HG02943 (cell line): Measurements from ENCODE around the gene PFKL.
A peak's percentile ranks its signal among the peaks of the same experiment; 100 is the strongest.
"Not testable (repeated sequence)": the region's sequence is repeated elsewhere in the genome, so short reads cannot be mapped to it uniquely, and the experiment has no call there.

Experiments
- ATAC-seq: cut with Tn5 transposase; IDR thresholded peaks from one replicate; pipeline ENCODE4 v1.9.1; 2021; ENCODE audit warnings: mild to moderate bottlenecking, low read depth, moderate library complexity; ENCODE audit not compliant: unreplicated experiment

The PFKL gene

DNA sequence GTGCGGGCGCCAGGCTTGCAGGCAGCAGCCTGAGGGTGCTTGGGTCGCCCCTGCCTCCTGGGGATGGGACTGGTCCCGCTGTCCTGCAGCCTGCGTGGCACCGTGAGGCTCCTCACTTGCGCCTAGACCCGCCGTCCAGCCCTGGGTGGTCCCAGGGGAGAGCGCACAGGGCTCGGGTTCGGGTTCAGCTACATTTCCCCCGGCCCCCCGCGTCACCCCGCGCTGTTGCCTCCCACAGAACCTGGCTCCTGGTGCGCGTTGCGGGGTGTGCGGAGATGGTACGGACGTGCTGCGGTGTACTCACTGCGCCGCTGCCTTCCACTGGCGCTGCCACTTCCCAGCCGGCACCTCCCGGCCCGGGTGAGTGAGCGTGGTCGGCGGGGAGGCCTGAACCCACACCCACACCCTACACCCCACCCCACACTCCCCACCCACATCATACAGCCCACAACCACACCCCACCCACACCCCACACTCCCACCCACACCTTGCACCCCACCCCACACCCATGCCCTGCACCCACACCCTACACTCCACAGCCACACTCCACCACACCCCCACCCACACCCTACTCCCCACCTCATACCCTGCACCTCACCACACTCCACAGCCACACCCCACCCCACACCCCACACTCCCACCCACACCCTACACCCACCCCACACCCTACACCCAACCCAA is 6.2 kb upstream of the PFKL start:
- no peak for ATAC-seq

DNA sequence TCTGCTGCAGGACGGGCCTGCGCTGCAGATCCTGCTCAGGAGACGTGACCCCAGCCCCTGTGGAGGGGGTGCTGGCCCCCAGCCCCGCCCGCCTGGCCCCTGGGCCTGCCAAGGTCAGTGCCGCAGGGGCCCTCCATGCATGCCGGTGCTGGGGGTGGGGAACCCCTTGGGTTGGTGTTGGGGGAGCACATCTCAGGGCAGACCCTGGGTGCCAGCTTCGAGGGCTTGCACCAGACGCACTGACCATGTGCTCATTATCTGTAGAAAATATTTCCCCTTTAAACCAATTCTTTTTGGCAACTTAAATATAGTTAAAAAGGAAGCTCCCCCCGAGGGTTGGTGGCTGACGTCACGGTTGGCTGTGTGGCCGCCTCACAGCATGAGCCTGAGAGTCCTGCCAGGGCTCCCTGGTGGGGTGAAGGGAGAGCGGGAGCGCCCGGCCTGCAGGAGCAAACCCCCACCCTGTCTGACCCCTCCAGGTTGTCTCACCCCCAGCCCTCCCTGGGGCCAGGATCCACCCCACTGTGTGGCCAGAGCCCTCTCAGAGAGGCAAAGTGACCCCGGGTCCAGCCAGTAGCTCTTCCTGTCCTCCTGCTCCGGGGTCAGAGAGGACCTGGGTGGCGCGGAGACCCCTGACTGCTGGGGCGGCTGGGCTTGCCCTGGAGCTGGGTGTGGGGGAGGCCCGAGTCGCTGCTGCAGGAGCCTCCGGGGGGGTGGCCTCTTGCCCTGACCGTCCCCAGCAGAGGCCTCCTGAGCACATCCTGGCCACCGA is 5.3 kb upstream of the PFKL start:
- no peak for ATAC-seq

GRCh38 chr21:44295163-44295573 is 4.7 kb upstream of the PFKL start:
- ATAC-seq: no peak

DNA sequence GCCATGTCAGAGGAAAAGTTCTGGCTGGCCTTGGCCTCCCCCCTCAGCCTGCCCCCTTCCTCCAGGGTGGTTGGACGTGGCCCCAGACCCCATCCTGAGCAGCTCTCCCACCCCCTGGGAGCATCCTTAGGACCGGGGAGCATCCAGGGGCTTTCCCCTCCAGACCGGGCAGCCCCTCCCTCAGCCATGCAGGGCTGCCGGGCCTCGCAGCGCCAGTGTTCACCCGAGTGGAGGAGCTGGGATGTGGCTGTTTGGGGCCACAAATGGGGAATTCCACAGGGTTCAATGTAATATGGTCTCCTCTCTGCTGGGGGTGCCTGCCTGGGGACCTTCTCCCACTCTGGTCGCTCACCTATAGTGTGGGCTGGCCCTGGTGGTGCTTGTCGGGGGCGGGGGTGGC is 4.2 kb upstream of the PFKL start:
- no peak for ATAC-seq

- no peak for ATAC-seq
Measured at GRCh38 chr21:44296103-44296519, 3.7 kb upstream of the PFKL start.

DNA sequence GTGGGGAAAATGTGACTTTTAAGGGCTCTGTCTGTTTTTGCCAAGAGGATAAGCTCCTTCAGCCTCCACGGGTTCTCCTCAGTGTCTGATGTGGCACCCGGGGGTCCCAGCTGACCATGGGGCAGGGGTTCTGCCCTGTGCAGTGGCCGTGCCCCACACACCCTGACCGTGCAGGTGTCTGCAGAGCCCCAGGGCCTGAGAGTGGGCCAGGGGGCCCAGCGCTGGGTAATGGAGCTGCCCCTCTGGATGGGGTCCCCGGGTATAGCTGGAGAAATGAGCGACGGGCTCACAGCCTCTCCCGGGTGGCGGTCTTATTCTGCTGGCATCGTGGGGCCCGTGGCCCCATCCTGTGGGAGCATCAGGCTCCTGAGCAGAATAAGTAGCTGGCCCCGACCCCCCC is 2.9 kb upstream of the PFKL start:
- ATAC-seq: no peak

- ATAC-seq: no peak
Measured at GRCh38 chr21:44297525-44298290, 2.1 kb upstream of the PFKL start.

DNA sequence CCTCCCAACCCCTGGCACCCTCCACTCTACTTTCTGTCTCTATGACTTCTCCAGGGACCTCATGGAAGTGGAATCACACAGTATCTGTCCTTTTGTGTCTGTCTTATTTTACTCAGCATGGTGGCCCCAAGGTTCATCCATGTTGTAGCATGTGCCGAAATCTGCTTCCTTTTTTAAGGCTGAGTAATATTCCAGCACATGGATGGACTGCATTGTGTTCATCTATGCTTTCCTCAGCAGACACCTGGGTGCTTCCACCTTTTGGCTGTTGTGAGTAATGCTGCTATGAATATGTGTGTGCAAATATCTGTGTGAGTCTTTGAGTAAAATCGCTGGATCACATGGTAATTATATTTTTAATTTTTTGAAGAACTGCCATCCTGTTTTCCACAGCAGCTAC is 1.6 kb upstream of the PFKL start:
- no peak for ATAC-seq

GRCh38 chr21:44299085-44299457 is 782 bp upstream of the PFKL start:
- no peak for ATAC-seq

- peak; percentile 32 for ATAC-seq
Measured at GRCh38 chr21:44300262-44300959, 558 bp downstream of the PFKL start.

- ATAC-seq: no peak
Measured at GRCh38 chr21:44301141-44301540, 1.3 kb downstream of the PFKL start.

- ATAC-seq: no peak
Measured at GRCh38 chr21:44301961-44302406, 2.1 kb downstream of the PFKL start.

DNA sequence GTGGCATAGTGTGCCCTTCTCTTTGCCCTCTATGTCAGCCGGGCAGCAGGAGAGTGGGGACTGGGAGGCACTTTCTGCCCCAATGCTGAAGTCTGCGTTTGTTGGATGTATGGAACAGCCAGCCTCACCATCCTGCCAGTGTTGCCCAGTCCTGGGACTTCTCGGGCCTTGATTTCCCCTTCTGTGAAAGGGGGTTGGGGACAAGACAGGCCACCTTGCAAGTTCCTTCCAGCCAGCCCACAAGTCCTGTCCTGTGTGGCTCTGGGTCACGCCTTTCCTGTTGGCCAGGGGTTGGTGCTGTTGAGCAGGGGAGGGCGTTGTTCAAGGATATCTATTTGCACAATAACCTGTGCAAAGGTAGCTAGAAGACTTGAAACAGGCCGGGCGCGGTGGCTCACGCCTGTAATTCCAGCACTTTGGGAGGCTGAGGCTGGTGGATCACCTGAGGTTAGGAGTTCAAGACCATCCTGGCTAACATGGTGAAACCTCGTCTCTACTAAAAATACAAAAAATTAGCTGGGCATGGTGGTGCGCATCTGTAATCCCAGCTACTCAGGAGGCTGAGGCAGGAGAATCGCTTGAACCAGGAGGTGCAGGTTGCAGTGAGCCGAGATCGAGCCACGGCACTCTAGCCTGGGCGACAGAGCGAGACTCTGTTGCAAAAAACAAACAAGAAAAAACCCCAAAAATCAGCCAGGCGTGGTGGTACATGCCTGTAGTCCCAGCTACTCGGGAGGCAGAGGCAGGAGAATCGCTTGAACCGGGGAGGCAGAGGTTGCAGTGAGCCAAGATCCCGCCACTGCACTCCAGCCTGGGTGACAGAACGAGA is 2.9 kb downstream of the PFKL start:
- not testable (repeated sequence) for ATAC-seq

GRCh38 chr21:44303490-44303981 is 3.7 kb downstream of the PFKL start:
- ATAC-seq: no peak

- ATAC-seq: no peak
Measured at GRCh38 chr21:44304011-44304616, 4.3 kb downstream of the PFKL start.

DNA sequence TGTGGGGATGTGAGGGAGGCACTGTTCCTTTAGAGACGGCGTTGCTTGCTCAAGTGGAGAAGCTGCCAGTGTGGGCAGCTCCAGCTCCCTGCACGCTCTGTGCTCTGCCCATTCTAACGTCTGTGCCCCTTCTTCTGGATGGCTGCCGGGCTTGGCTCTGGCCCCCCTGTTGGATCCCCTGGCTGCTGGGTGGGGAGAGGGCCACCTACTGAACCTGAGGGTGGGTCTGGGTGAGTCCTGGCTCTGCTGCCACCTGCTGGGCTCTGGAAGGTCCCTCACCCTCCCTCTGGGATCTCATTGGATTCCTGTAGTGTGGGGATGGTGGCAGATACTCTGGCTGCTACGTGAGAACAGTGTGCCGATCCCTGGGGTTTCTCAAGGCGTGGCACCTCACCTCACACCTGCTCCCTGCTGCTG is 5.0 kb downstream of the PFKL start:
- no peak for ATAC-seq

- ATAC-seq: no peak
Measured at GRCh38 chr21:44305691-44306090, 5.8 kb downstream of the PFKL start.

- no peak for ATAC-seq
Measured at GRCh38 chr21:44306936-44307704, 7.3 kb downstream of the PFKL start.
